HepG2 (cell line): Measurements from ENCODE around the gene SCN4B. TPM values are rescaled to one million over a fixed set of nuclear protein-coding genes. Genes with fewer than 3 reads are reported as not detected.
A peak's percentile ranks its signal among the peaks of the same experiment; 100 is the strongest.

Experiments
- FOXK1 ChIP-seq: sonication (generic); formaldehyde crosslinking; IDR thresholded peaks from 2 replicates; pipeline ENCODE4 v1.4.0; 2020; ENCODE audit warnings: low read depth, missing genetic modification reagents, borderline replicate concordance
- HDAC6 ChIP-seq: fragments of 200-600 bp; sonication (generic); IDR thresholded peaks from 2 replicates; pipeline ENCODE4 v1.7.0; 2017; ENCODE audit warnings: mild to moderate bottlenecking, antibody characterized with exemption, low read length, low read depth
- HNRNPLL ChIP-seq: fragments of 200-400 bp; formaldehyde crosslinking; IDR thresholded peaks from 2 replicates; pipeline ENCODE4 v1.6.1; 2017; ENCODE audit warnings: mild to moderate bottlenecking, low read depth, low read length; ENCODE audit not compliant: poor library complexity, severe bottlenecking
- HOMEZ ChIP-seq: IDR thresholded peaks from 2 replicates; pipeline ENCODE4 v1.6.1; 2016; ENCODE audit warnings: low read depth
- KIAA2018 ChIP-seq: sonication (generic); formaldehyde crosslinking; IDR thresholded peaks from 2 replicates; pipeline ENCODE4 v1.5.0; 2020; ENCODE audit warnings: mild to moderate bottlenecking, missing genetic modification reagents, borderline replicate concordance
- NFKBIZ ChIP-seq: IDR thresholded peaks from 2 replicates; pipeline ENCODE4 v1.6.1; 2018; ENCODE audit warnings: missing genetic modification reagents, missing compliant biosample characterization
- POLR2AphosphoS2 ChIP-seq: IDR thresholded peaks from 2 replicates; pipeline ENCODE4 v1.6.1; 2011; ENCODE audit warnings: low read depth, low read length, improper control_type of control experiment
- RNF2 ChIP-seq: fragments of 450-650 bp; conservative IDR thresholded peaks from 2 replicates; pipeline ENCODE4 v1.6.1; 2016; ENCODE audit warnings: low read depth
- SALL1 ChIP-seq: sonication (generic); formaldehyde crosslinking; IDR thresholded peaks from 2 replicates; pipeline ENCODE4 v1.8.0; 2022; ENCODE audit warnings: mild to moderate bottlenecking, missing genetic modification reagents
- SMYD3 ChIP-seq: sonication (generic); formaldehyde crosslinking; IDR thresholded peaks from 2 replicates; pipeline ENCODE4 v1.8.1; 2023; ENCODE audit warnings: mild to moderate bottlenecking, missing genetic modification reagents
- SOX6 ChIP-seq, 2 experiments: fragments of 450-650 bp in 1 of 2; sonication (generic) in 1 of 2; formaldehyde crosslinking in 1 of 2; IDR thresholded peaks; 2 replicates each; pipeline versions ENCODE4 v1.4.0 to v1.6.1; 2017 to 2020; ENCODE audit warnings: antibody characterized with exemption in 1 of 2, mild to moderate bottlenecking in 1 of 2, missing genetic modification reagents in 1 of 2
- TCF7 ChIP-seq: sonication (generic); IDR thresholded peaks from 2 replicates; pipeline ENCODE4 v1.6.1; 2016; ENCODE audit warnings: antibody characterized with exemption, low read depth
- TERF1 ChIP-seq: sonication (generic); formaldehyde crosslinking; IDR thresholded peaks from 2 replicates; pipeline ENCODE4 v1.8.0; 2022; ENCODE audit warnings: mild to moderate bottlenecking, missing genetic modification reagents, moderate library complexity
- ZNF7 ChIP-seq: IDR thresholded peaks from 2 replicates; pipeline ENCODE4 v1.6.1; 2016; ENCODE audit warnings: missing biosample characterization, missing genetic modification reagents
- ZNF746 ChIP-seq: sonication (generic); formaldehyde crosslinking; IDR thresholded peaks from 2 replicates; pipeline ENCODE4 v1.8.0; 2022; ENCODE audit warnings: mild to moderate bottlenecking, missing genetic modification reagents
- ZNF839 ChIP-seq: sonication (generic); formaldehyde crosslinking; IDR thresholded peaks from 2 replicates; pipeline ENCODE4 v1.4.0; 2020; ENCODE audit warnings: missing genetic modification reagents, mild to moderate bottlenecking, borderline replicate concordance
- ZNF841 ChIP-seq: sonication (generic); formaldehyde crosslinking; IDR thresholded peaks from 2 replicates; pipeline ENCODE4 v1.8.1; 2023; ENCODE audit warnings: missing genetic modification reagents, borderline replicate concordance
- ZNF879 ChIP-seq: sonication (generic); formaldehyde crosslinking; IDR thresholded peaks from 2 replicates; pipeline ENCODE4 v1.8.1; 2023; ENCODE audit warnings: missing genetic modification reagents
- ZNF891 ChIP-seq: sonication (generic); formaldehyde crosslinking; IDR thresholded peaks from 2 replicates; pipeline ENCODE4 v1.5.0; 2020; ENCODE audit warnings: mild to moderate bottlenecking, missing genetic modification reagents
- ZSCAN31 ChIP-seq: sonication (generic); formaldehyde crosslinking; IDR thresholded peaks from 2 replicates; pipeline ENCODE4 v1.5.0; 2020; ENCODE audit warnings: low read depth, mild to moderate bottlenecking, missing genetic modification reagents
- polyA plus RNA-seq, 8 experiments: library from polyadenylated mRNA; depleted of rRNA in 3 of 8; stranded (reverse) in 7 of 8; unstranded in 1 of 8; fragments of >200 nt; fragmentation: Illumina TruSeq in 4 of 8; extraction: Trizol in 4 of 8; gene quantifications; 2 replicates each; pipeline versions ENCODE4 v1.2.1 to v1.2.3, GENCODE V29; 2011 to 2016; ENCODE audit warnings: low read depth in 4 of 8, missing spikeins in 1 of 8, mixed read lengths in 1 of 8; ENCODE audit not compliant: insufficient read depth in 1 of 8
- total RNA-seq, 5 experiments: library from RNA; depleted of rRNA; stranded (reverse); fragments of >200 nt; fragmentation: Illumina TruSeq; extraction: Trizol; gene quantifications; 2 replicates each; pipeline ENCODE4 v1.2.3, GENCODE V29; 2016; ENCODE audit warnings: low read depth in 1 of 5

SCN4B gene
- total and polyA plus RNA-seq, 2 of the 13 experiments (the other 11 are each of a cell fraction or from before 2014, with no cell fraction given), result 0.04 to 0.29 TPM

GRCh38 chr11:118092907-118093571 is 59.6 kb downstream of the SCN4B start (continued):
- no peak for TF ChIP-seq RNF2
- TF ChIP-seq ZNF879 (CRISPR knock-in tag), result no peak
- TF ChIP-seq HNRNPLL, result no peak
- no peak for TF ChIP-seq HDAC6
- TF ChIP-seq KIAA2018, result no peak
- no peak for TF ChIP-seq SOX6 (IDR thresholded peaks at IDR 0.05)
- TF ChIP-seq SOX6 (CRISPR knock-in tag; IDR thresholded peaks at IDR 0.05), result peak; percentile 85
- TF ChIP-seq ZSCAN31 (CRISPR knock-in tag), result no peak
- no peak for TF ChIP-seq HOMEZ (CRISPR knock-in tag)
- no peak for TF ChIP-seq NFKBIZ (CRISPR knock-in tag)
- TF ChIP-seq POLR2AphosphoS2, result no peak
- TF ChIP-seq FOXK1 (CRISPR knock-in tag), result no peak
- no peak for TF ChIP-seq TCF7
- TF ChIP-seq ZNF839 (CRISPR knock-in tag), result no peak
- TF ChIP-seq SMYD3, result no peak
- TF ChIP-seq TERF1, result no peak
- no peak for TF ChIP-seq ZNF746 (CRISPR knock-in tag)
- no peak for TF ChIP-seq ZNF891 (CRISPR knock-in tag)
- TF ChIP-seq ZNF841 (CRISPR knock-in tag), result no peak
- no peak for TF ChIP-seq ZNF7 (CRISPR knock-in tag)
- peak; percentile 40 for TF ChIP-seq SALL1 (CRISPR knock-in tag)
